ENCODE results near the gene PLCD4. TPM values are rescaled to one million over a fixed set of nuclear protein-coding genes. Genes with fewer than 3 reads are reported as not detected.

Gene PLCD4
- polyA plus RNA-seq, 3 donors = 0.04 to 0.05 TPM; not detected in 1

DNA sequence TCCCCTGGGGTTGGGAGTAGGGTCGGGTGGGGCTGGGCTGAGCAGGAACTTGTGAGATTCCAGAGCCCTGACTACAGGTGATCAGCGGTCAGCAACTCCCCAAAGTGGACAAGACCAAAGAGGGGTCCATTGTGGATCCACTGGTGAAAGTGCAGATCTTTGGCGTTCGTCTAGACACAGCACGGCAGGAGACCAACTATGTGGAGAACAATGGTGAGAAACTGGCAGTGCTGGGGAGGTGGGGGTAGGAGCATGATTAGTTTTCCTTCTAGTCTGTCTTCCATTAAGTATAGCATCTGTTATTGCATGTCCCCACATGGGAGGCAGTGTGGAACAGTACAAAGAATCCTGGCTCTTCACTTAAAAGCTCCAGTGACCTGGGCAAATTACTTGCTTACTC lies 28.0 kb downstream of the PLCD4 start:
- Histone ChIP-seq H3K79me2 (ENCODE audit: insufficient read depth, low read length) (no peaks in the 10 kb centered on the region), H3K4me2 (replicated peaks; ENCODE audit: extremely low read depth, low read length, poor library complexity, severe bottlenecking) (no peak overlapping the region)
- WGBS (ENCODE audit: insufficient coverage) = 96% methylated on average over 5 of the region's 5 CpGs

DNA sequence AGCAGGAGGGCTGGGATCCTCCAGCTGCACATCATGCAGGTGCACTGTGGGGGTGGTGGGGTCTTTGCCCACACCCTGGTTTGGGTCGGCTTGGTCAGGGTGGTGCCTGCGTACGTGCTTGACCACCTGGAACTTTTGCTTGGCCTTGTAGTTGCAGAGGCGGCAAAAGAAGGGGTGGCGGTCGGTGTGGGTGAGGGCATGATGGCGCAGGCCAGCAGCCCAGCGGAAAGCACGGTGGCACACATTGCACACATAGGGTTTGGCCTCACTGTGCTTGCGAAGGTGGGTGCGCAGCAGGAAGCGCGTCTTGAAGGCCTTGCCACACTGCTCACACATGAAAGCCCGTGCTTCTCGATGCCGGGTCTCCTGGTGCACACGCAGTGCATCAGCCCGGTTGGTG lies 30.7 kb downstream of the PLCD4 start:
- Histone ChIP-seq H3K79me2 (ENCODE audit: insufficient read depth, low read length) (no peaks in the 10 kb centered on the region), H3K9me3 (replicated peaks in 1 of 2; ENCODE audit: control insufficient read depth in 1 of 2, insufficient read depth in 1 of 2, low read length in 2 of 2) (no peaks in the 10 kb centered on the region), H2AFZ (ENCODE audit: insufficient read depth, low read depth, low read length, poor library complexity, severe bottlenecking) (no peak overlapping the region), H3K4me2 (replicated peaks; ENCODE audit: extremely low read depth, low read length, poor library complexity, severe bottlenecking) (no peak overlapping the region), H3K27ac (ENCODE audit: low read depth in 1 of 2, low read length in 2 of 2) (no peak overlapping the region), H3K4me3 (replicated peaks in 1 of 3; ENCODE audit: low read depth in 2 of 3, low read length in 3 of 3) (no peak overlapping the region), H3K9ac (ENCODE audit: insufficient read depth, low read length, poor library complexity, severe bottlenecking) (no peak overlapping the region), H3K4me1 (ENCODE audit: control insufficient read depth in 1 of 2, insufficient read depth in 2 of 2, low read length in 2 of 2) (peaks cover 0 to 4% of the 10 kb centered on the region in 2 donors), H4K20me1 (ENCODE audit: insufficient read depth, low read length) (no peaks in the 10 kb centered on the region), H3K27me3 (ENCODE audit: control insufficient read depth in 2 of 2, insufficient read depth in 2 of 2, low read length in 2 of 2) (no peaks in the 10 kb centered on the region), H3K36me3 (replicated peaks in 1 of 2; ENCODE audit: control insufficient read depth in 1 of 2, insufficient read depth in 2 of 2, low read length in 2 of 2) (peaks cover 87 to 97% of the 10 kb centered on the region in 2 donors)
- DNase-seq = no peak
- WGBS (ENCODE audit: insufficient coverage) = 99% methylated on average over 18 of the region's 18 CpGs
- Mint-ChIP-seq H3K27ac (no peak overlapping the region), H3K27me3 (ENCODE audit: low read depth in 3 of 3) (no peaks in the 10 kb centered on the region), H3K36me3 (peaks cover 88 to 99% of the 10 kb centered on the region in 2 donors), H3K4me1 (peaks cover 5% of the 10 kb centered on the region), H3K9me3 (no peaks in the 10 kb centered on the region), H3K4me3 (no peak overlapping the region)
- TF ChIP-seq CTCF (IDR thresholded peaks at IDR 0.05) = no peak
- intact Hi-C loops (cut with micrococcal nuclease) = no loop called here

More for the DNA sequence above, 28.0 kb downstream of the PLCD4 start:
- H3K9me3 Mint-ChIP-seq = no peaks in the 10 kb centered on the region
- H3K4me3 ChIP-seq (replicated peaks in 1 of 3; ENCODE audit: low read depth in 2 of 3, low read length in 3 of 3) = no peak overlapping the region
- H3K9ac ChIP-seq (ENCODE audit: insufficient read depth, low read length, poor library complexity, severe bottlenecking) = no peak overlapping the region
- H3K36me3 ChIP-seq (replicated peaks in 1 of 2; ENCODE audit: control insufficient read depth in 1 of 2, insufficient read depth in 2 of 2, low read length in 2 of 2) = peaks cover 67 to 75% of the 10 kb centered on the region in 2 donors
- H2AFZ ChIP-seq (ENCODE audit: insufficient read depth, low read depth, low read length, poor library complexity, severe bottlenecking) = no peak overlapping the region
- H3K9me3 ChIP-seq (replicated peaks in 1 of 2; ENCODE audit: control insufficient read depth in 1 of 2, insufficient read depth in 1 of 2, low read length in 2 of 2) = no peaks in the 10 kb centered on the region
- peaks cover 0 to 1% (median 0%) of the 10 kb centered on the region in 3 donors for H3K27me3 Mint-ChIP-seq (ENCODE audit: low read depth in 3 of 3)
- H3K27ac ChIP-seq (ENCODE audit: low read depth in 1 of 2, low read length in 2 of 2) = no peak overlapping the region
- H3K27ac Mint-ChIP-seq = no peak overlapping the region
- H3K4me3 Mint-ChIP-seq = no peak overlapping the region
- intact Hi-C loops (cut with micrococcal nuclease) = no loop called here
- no peak for TF ChIP-seq CTCF (IDR thresholded peaks at IDR 0.05)
- peaks cover 0 to 4% of the 10 kb centered on the region in 2 donors for H3K4me1 ChIP-seq (ENCODE audit: control insufficient read depth in 1 of 2, insufficient read depth in 2 of 2, low read length in 2 of 2)
- no peak for DNase-seq
- H3K4me1 Mint-ChIP-seq = peaks cover 5% of the 10 kb centered on the region
- H3K27me3 ChIP-seq (ENCODE audit: control insufficient read depth in 2 of 2, insufficient read depth in 2 of 2, low read length in 2 of 2) = no peaks in the 10 kb centered on the region
- H3K36me3 Mint-ChIP-seq = peaks cover 69 to 75% of the 10 kb centered on the region in 2 donors
- no peaks in the 10 kb centered on the region for H4K20me1 ChIP-seq (ENCODE audit: insufficient read depth, low read length)
